ENCODE measurements around the gene OSBPL9.

OSBPL9 gene

GRCh38 chr1:51616903-51617708 is at the start of gene OSBPL9:
Gene OSBPL9, plus strand, starts transcription at chr1:51617092. Its CDS starts 19 bp downstream, at chr1:51617111.
- DNase-seq (ENCODE audit: low read depth in 2 of 2) = peak; percentile 75 to 77

GRCh38 chr1:51567653-51568052 is 49.2 kb upstream of the OSBPL9 start:
- DNase-seq (ENCODE audit: low read depth in 2 of 2) = no peak

- DNase-seq (ENCODE audit: low read depth in 2 of 2) = no peak
Observed at GRCh38 chr1:51568231-51568935, 48.5 kb upstream of the OSBPL9 start.

- peak in 1 of 2 donors; percentile 31 for DNase-seq (ENCODE audit: low read depth in 2 of 2)
Observed at GRCh38 chr1:51569284-51570062, 47.4 kb upstream of the OSBPL9 start.

- DNase-seq (ENCODE audit: low read depth in 2 of 2) = no peak
Observed at GRCh38 chr1:51570063-51570710, 46.7 kb upstream of the OSBPL9 start.

- no peak for DNase-seq (ENCODE audit: low read depth in 2 of 2)
Observed at GRCh38 chr1:51572365-51572764, 44.5 kb upstream of the OSBPL9 start.

- no peak for DNase-seq (ENCODE audit: low read depth in 2 of 2)
Observed at GRCh38 chr1:51574796-51575195, 42.1 kb upstream of the OSBPL9 start.

- DNase-seq (ENCODE audit: low read depth in 2 of 2) = no peak
Observed at GRCh38 chr1:51575406-51576084, 41.3 kb upstream of the OSBPL9 start.

GRCh38 chr1:51576085-51576444 is 40.8 kb upstream of the OSBPL9 start:
- no peak for DNase-seq (ENCODE audit: low read depth in 2 of 2)

GRCh38 chr1:51576923-51577322 is 40.0 kb upstream of the OSBPL9 start:
- DNase-seq (ENCODE audit: low read depth in 2 of 2) = no peak

GRCh38 chr1:51578383-51579109 is 38.3 kb upstream of the OSBPL9 start:
- no peak for DNase-seq (ENCODE audit: low read depth in 2 of 2)

- no peak for DNase-seq (ENCODE audit: low read depth in 2 of 2)
Observed at GRCh38 chr1:51581238-51581637, 35.7 kb upstream of the OSBPL9 start.

GRCh38 chr1:51583532-51583931 is 33.4 kb upstream of the OSBPL9 start:
- DNase-seq (ENCODE audit: low read depth in 2 of 2) = no peak

- no peak for DNase-seq (ENCODE audit: low read depth in 2 of 2)
Observed at GRCh38 chr1:51584021-51584420, 32.9 kb upstream of the OSBPL9 start.

GRCh38 chr1:51592711-51593110 is 24.2 kb upstream of the OSBPL9 start:
- no peak for DNase-seq (ENCODE audit: low read depth in 2 of 2)

GRCh38 chr1:51594716-51595115 is 22.2 kb upstream of the OSBPL9 start:
- no peak for DNase-seq (ENCODE audit: low read depth in 2 of 2)

GRCh38 chr1:51600529-51600928 is 16.4 kb upstream of the OSBPL9 start:
- DNase-seq (ENCODE audit: low read depth in 2 of 2) = no peak

GRCh38 chr1:51600965-51601364 is 15.9 kb upstream of the OSBPL9 start:
- DNase-seq (ENCODE audit: low read depth in 2 of 2) = no peak

GRCh38 chr1:51605961-51606723 is 10.8 kb upstream of the OSBPL9 start:
- no peak for DNase-seq (ENCODE audit: low read depth in 2 of 2)

- no peak for DNase-seq (ENCODE audit: low read depth in 2 of 2)
Observed at GRCh38 chr1:51607681-51608095, 9.2 kb upstream of the OSBPL9 start.
